ENCODE data around the gene RERGL.

The RERGL gene

GRCh38 chr12:18108611-18109010 is 18.6 kb upstream of the RERGL start:
- H3K4me3 ChIP-seq (ENCODE audit: control insufficient read depth, low read depth, low read length): no peak overlapping the region
- no peak for DNase-seq (ENCODE audit: low read depth)
- TF ChIP-seq CTCF (IDR thresholded peaks at IDR 0.05; ENCODE audit: control insufficient read depth, insufficient read depth, low read depth, low read length, missing control alignments): no peak

GRCh38 chr12:18103624-18104023 is 13.6 kb upstream of the RERGL start:
- H3K4me3 ChIP-seq (ENCODE audit: control insufficient read depth, low read depth, low read length): no peak overlapping the region
- DNase-seq (ENCODE audit: low read depth): no peak
- TF ChIP-seq CTCF (IDR thresholded peaks at IDR 0.05; ENCODE audit: control insufficient read depth, insufficient read depth, low read depth, low read length, missing control alignments): no peak

- no peak for TF ChIP-seq CTCF (IDR thresholded peaks at IDR 0.05; ENCODE audit: control insufficient read depth, insufficient read depth, low read depth, low read length, missing control alignments)
- DNase-seq (ENCODE audit: low read depth): no peak
- H3K4me3 ChIP-seq (ENCODE audit: control insufficient read depth, low read depth, low read length): no peak overlapping the region
Measured at GRCh38 chr12:18101043-18101442, 11.1 kb upstream of the RERGL start.

GRCh38 chr12:18084080-18084479 is 5.9 kb downstream of the RERGL start:
- DNase-seq (ENCODE audit: low read depth): no peak
- no peak for TF ChIP-seq CTCF (IDR thresholded peaks at IDR 0.05; ENCODE audit: control insufficient read depth, insufficient read depth, low read depth, low read length, missing control alignments)

GRCh38 chr12:18079541-18080246 is 10.3 kb downstream of the RERGL start:
- no peak for DNase-seq (ENCODE audit: low read depth)
- no peak for TF ChIP-seq CTCF (IDR thresholded peaks at IDR 0.05; ENCODE audit: control insufficient read depth, insufficient read depth, low read depth, low read length, missing control alignments)
- H3K4me3 ChIP-seq (ENCODE audit: control insufficient read depth, low read depth, low read length): no peak overlapping the region

More at GRCh38 chr12:18084080-18084479, 5.9 kb downstream of the RERGL start:
- no peak overlapping the region for H3K4me3 ChIP-seq (ENCODE audit: control insufficient read depth, low read depth, low read length)

GRCh38 chr12:18074001-18074400 is 16.0 kb downstream of the RERGL start:
- DNase-seq (ENCODE audit: low read depth): no peak
- TF ChIP-seq CTCF (IDR thresholded peaks at IDR 0.05; ENCODE audit: control insufficient read depth, insufficient read depth, low read depth, low read length, missing control alignments): no peak

More at GRCh38 chr12:18074001-18074400, 16.0 kb downstream of the RERGL start:
- H3K4me3 ChIP-seq (ENCODE audit: control insufficient read depth, low read depth, low read length): no peak overlapping the region
